Neural cell (in vitro differentiated cells): ENCODE results near the gene MYO7A. TPM values are rescaled to one million over a fixed set of nuclear protein-coding genes. Genes with fewer than 3 reads are reported as not detected.

Experiments used
- H2AFZ ChIP-seq: fragments of 200-600, 300-800 bp; sonication (generic), shearing (Covaris generic); 2 replicates; pipeline ENCODE4 v1.6.0; 2014; ENCODE audit warnings: low read depth, mild to moderate bottlenecking, antibody characterized with exemption, low read length, moderate library complexity
- H3F3A ChIP-seq: fragments of 200-600 bp; shearing (Covaris generic); 2 replicates; pipeline ENCODE4 v1.6.1; 2016; ENCODE audit warnings: mild to moderate bottlenecking, moderate library complexity, mixed read lengths, antibody characterized with exemption, low read length; ENCODE audit not compliant: insufficient read depth, poor library complexity, severe bottlenecking
- H3K27ac ChIP-seq: fragments of 200-600, 300-800 bp; sonication (generic), shearing (Covaris generic); 2 replicates; pipeline ENCODE4 v1.5.1; 2014; ENCODE audit warnings: mild to moderate bottlenecking, low read length, moderate library complexity
- H3K27me3 ChIP-seq: fragments of 300-800, 200-600 bp; sonication (generic), shearing (Covaris generic); 2 replicates; pipeline ENCODE4 v1.6.0; 2014; ENCODE audit warnings: mild to moderate bottlenecking, low read depth, low read length, moderate library complexity; ENCODE audit not compliant: insufficient read depth
- H3K36me3 ChIP-seq: fragments of 300-800, 200-600 bp; sonication (generic), shearing (Covaris generic); 2 replicates; pipeline ENCODE4 v1.5.1; 2014; ENCODE audit warnings: mild to moderate bottlenecking, antibody characterized with exemption, low read length, moderate library complexity; ENCODE audit not compliant: insufficient read depth
- H3K4me2 ChIP-seq: fragments of 300-800, 200-600 bp; sonication (generic), shearing (Covaris generic); 2 replicates; pipeline ENCODE4 v1.6.0; 2014; ENCODE audit warnings: mild to moderate bottlenecking, low read length
- H3K4me3 ChIP-seq: fragments of 300-800, 200-600 bp; sonication (generic), shearing (Covaris generic); 2 replicates; pipeline ENCODE4 v1.5.1; 2014; ENCODE audit warnings: mild to moderate bottlenecking, low read length, moderate library complexity
- H3K79me2 ChIP-seq: fragments of 200-600 bp; shearing (Covaris generic); replicated peaks from 2 replicates; pipeline ENCODE4 v1.6.0; 2014; ENCODE audit warnings: mild to moderate bottlenecking, low read length, moderate library complexity; ENCODE audit not compliant: insufficient read depth
- H3K9ac ChIP-seq: fragments of 300-800, 200-600 bp; sonication (generic), shearing (Covaris generic); 2 replicates; pipeline ENCODE4 v1.6.1; 2016; ENCODE audit warnings: mild to moderate bottlenecking, low read length, mixed read lengths
- H3K9me2 ChIP-seq: fragments of 200-600 bp; shearing (Covaris generic); 2 replicates; pipeline ENCODE4 v1.6.1; 2016; ENCODE audit warnings: mild to moderate bottlenecking, low read length, mixed read lengths; ENCODE audit not compliant: insufficient read depth
- H3K9me3 ChIP-seq: fragments of 200-600, 300-800 bp; sonication (generic), shearing (Covaris generic); 2 replicates; pipeline ENCODE4 v1.6.1; 2016; ENCODE audit warnings: mild to moderate bottlenecking, mixed run types, low read length, moderate library complexity, mixed read lengths
- H4K20me1 ChIP-seq: fragments of 200-600 bp; shearing (Covaris generic); 2 replicates; pipeline ENCODE4 v1.6.1; 2016; ENCODE audit warnings: mild to moderate bottlenecking, mixed run types; ENCODE audit not compliant: insufficient read depth
- EP300 ChIP-seq: fragments of 450-650 bp; conservative IDR thresholded peaks from 2 replicates; pipeline ENCODE4 v1.6.1; 2014; ENCODE audit warnings: antibody characterized with exemption, mild to moderate bottlenecking, moderate library complexity; ENCODE audit not compliant: poor library complexity, severe bottlenecking
- EZH2 ChIP-seq: fragments of 200-600, 300-800 bp; shearing (Covaris generic), sonication (generic); IDR thresholded peaks from 2 replicates; pipeline ENCODE4 v1.6.1; 2014; ENCODE audit warnings: antibody characterized with exemption, low read length, borderline replicate concordance, mild to moderate bottlenecking; ENCODE audit not compliant: insufficient read depth, poor library complexity, severe bottlenecking
- MXI1 ChIP-seq: fragments of 450-650 bp; conservative IDR thresholded peaks from 2 replicates; pipeline ENCODE4 v1.6.1; 2014; ENCODE audit warnings: antibody characterized with exemption, mild to moderate bottlenecking; ENCODE audit not compliant: poor library complexity, severe bottlenecking
- POLR2AphosphoS5 ChIP-seq: IDR thresholded peaks from 2 replicates; pipeline ENCODE4 v1.6.1; 2012
- RAD21 ChIP-seq: fragments of 450-650 bp; conservative IDR thresholded peaks from 2 replicates; pipeline ENCODE4 v1.6.1; 2014; ENCODE audit warnings: antibody characterized with exemption, mild to moderate bottlenecking, moderate library complexity
- SMC3 ChIP-seq: fragments of 450-650 bp; conservative IDR thresholded peaks from 2 replicates; pipeline ENCODE4 v1.6.1; 2014; ENCODE audit warnings: antibody characterized with exemption, mild to moderate bottlenecking, moderate library complexity; ENCODE audit not compliant: poor library complexity
- TAF1 ChIP-seq: IDR thresholded peaks from 2 replicates; pipeline ENCODE4 v1.6.1; 2012; ENCODE audit warnings: low read depth
- polyA plus RNA-seq: library from polyadenylated mRNA; depleted of rRNA; stranded (reverse); fragments of >200 nt; gene quantifications from 2 replicates; pipeline ENCODE4 v1.2.3, GENCODE V29; 2014
- TF ChIP-seq, protein P1 (sequence below): fragments of 450-650 bp; IDR thresholded peaks from 2 replicates; pipeline ENCODE4 v1.5.1; 2014; ENCODE audit warnings: antibody characterized with exemption, mild to moderate bottlenecking, moderate library complexity; ENCODE audit not compliant: poor library complexity, severe bottlenecking
- TF ChIP-seq, protein P2 (sequence below): IDR thresholded peaks from 2 replicates; pipeline ENCODE4 v1.6.1; 2012; ENCODE audit warnings: borderline replicate concordance

MYO7A gene
- polyA plus RNA-seq, 1 donor from 2014 or later: 0.61 TPM

DNA sequence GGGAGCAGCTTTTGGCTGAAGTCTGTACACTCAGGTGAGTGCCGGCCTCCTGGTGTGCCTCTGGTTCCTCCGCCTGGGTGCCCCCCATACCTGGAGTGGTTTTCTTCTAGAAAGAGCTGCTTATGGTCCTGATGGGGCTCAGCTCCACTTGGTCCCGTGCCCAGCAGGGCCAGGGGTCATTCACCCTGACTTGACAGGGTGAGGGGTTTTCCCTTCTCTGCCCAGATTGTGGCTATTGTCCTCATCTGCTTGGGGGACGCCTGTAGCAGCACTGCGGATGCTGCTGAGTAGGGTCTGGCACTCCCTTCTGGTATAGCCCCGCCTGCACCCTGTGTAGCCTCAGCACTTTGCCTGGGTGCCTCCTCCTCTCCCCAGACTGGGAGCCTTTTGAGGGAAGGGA is 17.2 kb upstream of the MYO7A start (continued):
- TF ChIP-seq MXI1 (no peak), EZH2 (no peak)

DNA sequence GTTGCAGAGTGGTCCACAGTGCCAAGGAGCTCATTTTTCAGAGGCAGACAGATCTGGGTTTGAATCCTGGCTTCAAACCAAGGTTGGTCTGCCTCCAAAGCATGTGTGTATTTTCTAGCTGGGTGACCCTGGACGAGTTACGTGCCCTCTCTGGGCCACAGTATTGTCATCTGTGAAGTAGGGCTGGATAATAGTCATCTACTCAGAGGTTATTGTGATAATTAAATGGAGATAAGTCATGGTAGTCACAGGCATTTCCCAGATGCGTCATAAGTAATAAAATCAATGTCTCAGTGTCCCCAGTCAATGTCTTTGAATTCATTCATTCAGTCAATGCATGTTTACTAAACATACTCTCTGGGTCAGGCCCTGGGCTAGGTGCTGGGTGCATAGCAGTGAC is 16.8 kb upstream of the MYO7A start:
- no peak overlapping the region for H3K27ac ChIP-seq
- H3F3A ChIP-seq: no peaks in the 10 kb centered on the region
- H3K9me3 ChIP-seq: no peaks in the 10 kb centered on the region
- no peaks in the 10 kb centered on the region for H3K79me2 ChIP-seq
- no peak overlapping the region for H3K4me3 ChIP-seq
- no peaks in the 10 kb centered on the region for H3K36me3 ChIP-seq
- H3K9ac ChIP-seq: no peak overlapping the region
- no peak overlapping the region for H3K4me2 ChIP-seq
- H3K27me3 ChIP-seq: no peaks in the 10 kb centered on the region
- H3K9me2 ChIP-seq: no peaks in the 10 kb centered on the region
- no peaks in the 10 kb centered on the region for H4K20me1 ChIP-seq
- TF ChIP-seq, protein P1, sequence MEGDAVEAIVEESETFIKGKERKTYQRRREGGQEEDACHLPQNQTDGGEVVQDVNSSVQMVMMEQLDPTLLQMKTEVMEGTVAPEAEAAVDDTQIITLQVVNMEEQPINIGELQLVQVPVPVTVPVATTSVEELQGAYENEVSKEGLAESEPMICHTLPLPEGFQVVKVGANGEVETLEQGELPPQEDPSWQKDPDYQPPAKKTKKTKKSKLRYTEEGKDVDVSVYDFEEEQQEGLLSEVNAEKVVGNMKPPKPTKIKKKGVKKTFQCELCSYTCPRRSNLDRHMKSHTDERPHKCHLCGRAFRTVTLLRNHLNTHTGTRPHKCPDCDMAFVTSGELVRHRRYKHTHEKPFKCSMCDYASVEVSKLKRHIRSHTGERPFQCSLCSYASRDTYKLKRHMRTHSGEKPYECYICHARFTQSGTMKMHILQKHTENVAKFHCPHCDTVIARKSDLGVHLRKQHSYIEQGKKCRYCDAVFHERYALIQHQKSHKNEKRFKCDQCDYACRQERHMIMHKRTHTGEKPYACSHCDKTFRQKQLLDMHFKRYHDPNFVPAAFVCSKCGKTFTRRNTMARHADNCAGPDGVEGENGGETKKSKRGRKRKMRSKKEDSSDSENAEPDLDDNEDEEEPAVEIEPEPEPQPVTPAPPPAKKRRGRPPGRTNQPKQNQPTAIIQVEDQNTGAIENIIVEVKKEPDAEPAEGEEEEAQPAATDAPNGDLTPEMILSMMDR: no peak
- TF ChIP-seq RAD21 (no peak), EP300 (no peak), EZH2 (no peak), MXI1 (no peak), POLR2AphosphoS5 (no peak), TAF1 (no peak)
- TF ChIP-seq, protein P2, sequence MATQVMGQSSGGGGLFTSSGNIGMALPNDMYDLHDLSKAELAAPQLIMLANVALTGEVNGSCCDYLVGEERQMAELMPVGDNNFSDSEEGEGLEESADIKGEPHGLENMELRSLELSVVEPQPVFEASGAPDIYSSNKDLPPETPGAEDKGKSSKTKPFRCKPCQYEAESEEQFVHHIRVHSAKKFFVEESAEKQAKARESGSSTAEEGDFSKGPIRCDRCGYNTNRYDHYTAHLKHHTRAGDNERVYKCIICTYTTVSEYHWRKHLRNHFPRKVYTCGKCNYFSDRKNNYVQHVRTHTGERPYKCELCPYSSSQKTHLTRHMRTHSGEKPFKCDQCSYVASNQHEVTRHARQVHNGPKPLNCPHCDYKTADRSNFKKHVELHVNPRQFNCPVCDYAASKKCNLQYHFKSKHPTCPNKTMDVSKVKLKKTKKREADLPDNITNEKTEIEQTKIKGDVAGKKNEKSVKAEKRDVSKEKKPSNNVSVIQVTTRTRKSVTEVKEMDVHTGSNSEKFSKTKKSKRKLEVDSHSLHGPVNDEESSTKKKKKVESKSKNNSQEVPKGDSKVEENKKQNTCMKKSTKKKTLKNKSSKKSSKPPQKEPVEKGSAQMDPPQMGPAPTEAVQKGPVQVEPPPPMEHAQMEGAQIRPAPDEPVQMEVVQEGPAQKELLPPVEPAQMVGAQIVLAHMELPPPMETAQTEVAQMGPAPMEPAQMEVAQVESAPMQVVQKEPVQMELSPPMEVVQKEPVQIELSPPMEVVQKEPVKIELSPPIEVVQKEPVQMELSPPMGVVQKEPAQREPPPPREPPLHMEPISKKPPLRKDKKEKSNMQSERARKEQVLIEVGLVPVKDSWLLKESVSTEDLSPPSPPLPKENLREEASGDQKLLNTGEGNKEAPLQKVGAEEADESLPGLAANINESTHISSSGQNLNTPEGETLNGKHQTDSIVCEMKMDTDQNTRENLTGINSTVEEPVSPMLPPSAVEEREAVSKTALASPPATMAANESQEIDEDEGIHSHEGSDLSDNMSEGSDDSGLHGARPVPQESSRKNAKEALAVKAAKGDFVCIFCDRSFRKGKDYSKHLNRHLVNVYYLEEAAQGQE: no peak
- no peak overlapping the region for H2AFZ ChIP-seq

DNA sequence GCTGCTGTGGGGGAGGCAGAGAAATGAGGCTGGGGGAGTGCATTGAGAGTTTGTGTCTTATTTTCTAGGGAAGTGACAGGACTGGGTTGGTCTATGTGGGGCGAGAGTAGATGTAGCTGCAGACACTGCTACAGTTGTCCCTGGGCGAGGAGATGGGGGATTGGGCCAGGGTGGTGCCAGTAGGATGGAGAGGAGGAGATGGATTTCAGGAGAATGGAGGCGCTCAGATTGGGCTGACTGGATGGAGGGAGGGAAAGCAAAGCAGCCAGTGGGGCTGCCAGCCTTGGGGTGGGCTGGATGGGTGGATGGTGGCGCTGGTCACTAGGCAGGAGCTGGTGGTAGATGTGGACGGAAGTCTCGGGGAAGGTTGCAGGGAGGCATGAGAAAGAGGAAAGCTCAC is 16.1 kb upstream of the MYO7A start:
- H3K9me2 ChIP-seq: no peaks in the 10 kb centered on the region
- H4K20me1 ChIP-seq: no peaks in the 10 kb centered on the region
- no peak overlapping the region for H3K4me3 ChIP-seq
- no peaks in the 10 kb centered on the region for H3F3A ChIP-seq
- TF ChIP-seq MXI1 (no peak), POLR2AphosphoS5 (no peak), RAD21 (no peak), TAF1 (no peak), SMC3 (no peak), EZH2 (no peak), EP300 (no peak)
- TF ChIP-seq, protein P2: no peak
- TF ChIP-seq, protein P1: no peak
- H3K4me2 ChIP-seq: no peak overlapping the region
- H3K27ac ChIP-seq: no peak overlapping the region
- H2AFZ ChIP-seq: no peak overlapping the region
- H3K9me3 ChIP-seq: no peaks in the 10 kb centered on the region
- no peaks in the 10 kb centered on the region for H3K36me3 ChIP-seq
- H3K79me2 ChIP-seq: no peaks in the 10 kb centered on the region
- H3K27me3 ChIP-seq: no peaks in the 10 kb centered on the region
- H3K9ac ChIP-seq: no peak overlapping the region
